Hepatocyte (in vitro differentiated cells): ENCODE results near the gene BTN1A1.

Experiments
- EZH2phosphoT487 ChIP-seq: fragments of 200-600 bp; sonication (generic); IDR thresholded peaks from one replicate; pipeline ENCODE4 v1.6.1; 2018; ENCODE audit warnings: antibody characterized with exemption, mild to moderate bottlenecking, low read depth, moderate library complexity; ENCODE audit not compliant: unreplicated experiment, severe bottlenecking
- TF ChIP-seq, protein P1 (sequence below): fragments of 200-600 bp; sonication (generic); IDR thresholded peaks from 2 replicates; pipeline ENCODE4 v1.5.1; 2016; ENCODE audit warnings: antibody characterized with exemption, mild to moderate bottlenecking; ENCODE audit not compliant: poor library complexity

DNA sequence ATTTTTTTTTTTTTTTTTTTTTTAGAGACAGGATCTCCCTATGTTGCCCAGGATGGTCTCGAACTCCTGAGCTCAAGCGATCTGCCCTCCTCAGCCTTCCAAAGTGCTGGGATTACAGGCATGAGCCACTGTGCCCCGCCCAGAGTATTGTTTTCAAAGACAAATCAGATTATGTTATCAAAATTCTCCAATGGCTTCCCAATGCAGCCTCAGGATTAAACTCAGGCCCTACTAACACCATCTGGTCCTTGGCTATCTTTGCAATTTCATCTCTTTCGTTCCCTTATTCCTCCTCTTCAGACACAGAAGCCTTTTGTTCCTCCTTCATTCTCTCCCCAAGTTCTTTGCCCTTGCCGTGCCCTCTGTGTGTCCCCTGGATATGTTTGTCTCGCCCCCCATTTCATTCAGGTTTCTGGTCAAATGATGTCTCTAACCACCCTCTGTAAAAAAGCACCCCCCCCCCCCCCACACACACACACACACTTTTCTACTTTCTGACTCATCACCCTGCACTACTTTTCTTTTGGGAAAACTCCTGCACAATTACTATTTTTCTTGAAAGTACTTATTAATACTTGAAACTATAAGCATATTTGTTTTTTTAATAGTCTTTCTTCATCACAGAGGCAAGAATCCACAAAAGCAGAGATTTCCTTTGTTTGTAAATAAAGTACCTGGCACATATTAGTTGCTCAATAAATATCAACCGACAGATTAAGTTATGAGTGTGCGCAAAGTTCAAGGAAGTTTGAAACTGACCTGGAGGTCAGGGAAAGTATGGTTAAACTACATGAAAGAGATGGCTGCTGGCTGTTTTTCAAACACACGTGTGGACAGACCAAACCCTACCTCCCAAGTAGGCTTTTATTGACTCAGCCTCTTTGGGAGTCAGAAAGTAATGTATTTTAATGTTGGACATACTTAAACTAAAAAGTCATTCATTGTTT, 16.7 kb downstream of the BTN1A1 start:
- TF ChIP-seq, protein P1, sequence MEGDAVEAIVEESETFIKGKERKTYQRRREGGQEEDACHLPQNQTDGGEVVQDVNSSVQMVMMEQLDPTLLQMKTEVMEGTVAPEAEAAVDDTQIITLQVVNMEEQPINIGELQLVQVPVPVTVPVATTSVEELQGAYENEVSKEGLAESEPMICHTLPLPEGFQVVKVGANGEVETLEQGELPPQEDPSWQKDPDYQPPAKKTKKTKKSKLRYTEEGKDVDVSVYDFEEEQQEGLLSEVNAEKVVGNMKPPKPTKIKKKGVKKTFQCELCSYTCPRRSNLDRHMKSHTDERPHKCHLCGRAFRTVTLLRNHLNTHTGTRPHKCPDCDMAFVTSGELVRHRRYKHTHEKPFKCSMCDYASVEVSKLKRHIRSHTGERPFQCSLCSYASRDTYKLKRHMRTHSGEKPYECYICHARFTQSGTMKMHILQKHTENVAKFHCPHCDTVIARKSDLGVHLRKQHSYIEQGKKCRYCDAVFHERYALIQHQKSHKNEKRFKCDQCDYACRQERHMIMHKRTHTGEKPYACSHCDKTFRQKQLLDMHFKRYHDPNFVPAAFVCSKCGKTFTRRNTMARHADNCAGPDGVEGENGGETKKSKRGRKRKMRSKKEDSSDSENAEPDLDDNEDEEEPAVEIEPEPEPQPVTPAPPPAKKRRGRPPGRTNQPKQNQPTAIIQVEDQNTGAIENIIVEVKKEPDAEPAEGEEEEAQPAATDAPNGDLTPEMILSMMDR: no peak
- no peak for TF ChIP-seq EZH2phosphoT487
